HG03439 (cell line): Measurements from ENCODE around the gene CARD19.

Source experiments
- ATAC-seq: cut with Tn5 transposase; IDR thresholded peaks from one replicate; pipeline ENCODE4 v1.9.1; 2021; ENCODE audit warnings: mild to moderate bottlenecking, moderate library complexity; ENCODE audit not compliant: unreplicated experiment

CARD19 gene

DNA sequence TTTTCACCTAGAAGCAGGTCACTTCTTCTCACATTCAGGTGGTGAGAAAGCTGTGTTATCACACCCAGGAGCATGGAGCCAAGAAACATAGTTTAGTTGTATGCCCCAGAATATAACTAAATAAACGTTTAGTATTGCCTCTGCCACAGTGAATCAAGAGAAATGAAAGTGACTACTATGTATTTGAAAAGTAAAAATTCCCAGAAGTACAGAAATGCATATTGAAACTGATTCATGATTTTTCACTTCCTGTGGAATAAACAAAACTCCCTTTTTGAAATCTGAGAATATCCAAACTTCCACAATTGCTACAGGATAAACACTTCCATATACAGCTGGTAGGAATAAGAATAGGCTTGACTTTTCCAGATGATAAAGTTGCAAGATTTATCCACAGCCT is 53.3 kb downstream of the CARD19 start:
- ATAC-seq = no peak

- no peak for ATAC-seq
Measured at GRCh38 chr9:93151097-93151784, 55.2 kb downstream of the CARD19 start.

DNA sequence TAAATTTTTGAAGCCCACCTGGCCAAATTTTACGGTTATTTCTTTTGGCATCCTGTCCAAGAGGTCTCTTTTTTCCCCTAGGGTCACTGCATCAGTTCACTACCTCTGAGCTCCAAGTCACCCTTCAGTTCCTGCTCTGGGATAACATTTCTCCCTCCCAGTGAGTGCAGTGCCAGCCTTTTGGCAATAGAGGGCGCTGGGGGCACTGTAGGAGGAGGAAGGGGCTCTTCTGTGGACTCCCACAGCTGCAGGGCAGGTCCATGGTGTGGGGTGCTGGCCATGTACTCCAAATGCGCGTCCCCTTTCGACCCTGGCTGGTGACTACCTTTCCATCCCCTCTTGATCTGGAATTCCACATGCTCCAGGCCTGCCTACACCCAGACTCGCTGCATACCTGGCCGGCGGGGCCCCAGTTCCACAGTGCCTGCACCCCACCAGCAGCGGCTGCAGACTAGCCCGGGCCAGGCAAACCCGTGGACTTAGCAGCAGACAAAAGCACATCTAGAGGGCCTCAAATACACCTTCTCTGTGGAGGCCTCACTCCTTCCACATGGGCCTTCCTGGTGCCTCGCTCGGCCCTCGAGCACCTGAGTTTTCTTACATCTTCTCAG is 58.4 kb downstream of the CARD19 start:
- ATAC-seq = no peak

DNA sequence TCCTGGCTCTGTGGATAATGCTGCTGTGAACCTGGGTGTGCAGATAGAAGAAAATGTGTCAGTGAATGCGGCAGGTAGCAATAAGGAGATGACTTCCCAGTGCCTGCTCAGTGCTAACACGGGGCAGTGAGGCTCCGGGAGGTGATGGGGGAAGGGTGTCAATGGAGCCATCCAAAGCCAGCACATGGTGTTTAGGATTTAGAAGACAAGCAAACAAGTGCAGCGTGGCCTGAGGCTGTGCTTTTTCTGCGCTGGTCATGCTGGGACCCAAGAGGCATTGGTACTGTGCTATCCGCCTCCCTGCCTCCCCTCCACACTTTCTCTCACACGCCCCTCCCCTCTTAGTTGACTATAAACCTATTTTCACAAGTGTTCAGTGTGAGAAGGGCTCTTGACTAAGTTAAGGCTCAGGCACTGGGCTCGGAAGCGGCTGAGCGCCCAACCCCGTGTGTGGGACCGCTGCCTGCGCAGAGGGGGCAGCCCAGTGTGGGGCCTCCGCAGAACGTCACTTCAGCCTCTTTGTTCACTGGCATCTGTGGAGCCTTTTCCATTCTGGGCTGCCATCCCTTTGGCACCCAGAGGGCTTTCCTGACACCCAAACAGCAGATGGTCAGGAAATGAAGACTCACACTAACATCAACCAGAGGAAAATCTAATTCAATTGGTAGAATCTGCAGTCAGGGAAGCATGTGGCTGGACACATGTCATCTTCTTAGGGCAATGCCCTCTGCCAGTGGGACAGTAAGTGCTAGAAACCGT is 59.9 kb downstream of the CARD19 start:
- no peak for ATAC-seq

DNA sequence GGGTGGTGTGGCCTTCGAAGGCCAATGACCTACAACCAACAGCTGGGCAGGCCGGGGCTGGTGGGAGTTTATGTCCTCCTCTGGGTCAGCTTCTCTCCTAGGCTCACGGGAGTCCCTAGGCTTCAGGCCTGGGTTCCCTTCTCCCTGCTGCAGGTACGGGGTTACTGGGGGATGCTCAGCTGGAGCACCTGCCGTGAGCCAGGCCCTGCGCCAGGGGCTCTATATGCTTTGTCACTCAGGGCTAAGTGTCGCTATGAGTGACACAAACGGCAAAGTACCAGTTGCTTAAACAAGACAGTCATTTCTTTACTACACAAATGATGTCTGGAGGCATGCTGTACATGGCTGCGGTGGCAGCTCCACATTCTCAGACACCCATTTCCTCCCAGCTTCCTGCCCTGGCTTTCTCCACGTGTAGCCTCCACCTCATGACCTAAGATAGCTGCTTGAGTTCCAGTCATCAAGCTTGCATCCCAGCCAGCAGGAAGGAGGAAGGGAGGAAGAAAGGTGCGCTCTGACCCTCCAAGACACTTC is 60.5 kb downstream of the CARD19 start:
- ATAC-seq = no peak

- peak; percentile 83 for ATAC-seq
Measured at GRCh38 chr9:93159601-93160471, 63.8 kb downstream of the CARD19 start.

GRCh38 chr9:93161786-93162562 is 66.0 kb downstream of the CARD19 start:
- no peak for ATAC-seq
